Measurements from ENCODE around the gene SPATA20. TPM values are rescaled to one million over a fixed set of nuclear protein-coding genes. Genes with fewer than 3 reads are reported as not detected.

The SPATA20 gene
- total and polyA plus RNA-seq, 8 donors: 26.9 to 80.8 (median 39.0) TPM

DNA sequence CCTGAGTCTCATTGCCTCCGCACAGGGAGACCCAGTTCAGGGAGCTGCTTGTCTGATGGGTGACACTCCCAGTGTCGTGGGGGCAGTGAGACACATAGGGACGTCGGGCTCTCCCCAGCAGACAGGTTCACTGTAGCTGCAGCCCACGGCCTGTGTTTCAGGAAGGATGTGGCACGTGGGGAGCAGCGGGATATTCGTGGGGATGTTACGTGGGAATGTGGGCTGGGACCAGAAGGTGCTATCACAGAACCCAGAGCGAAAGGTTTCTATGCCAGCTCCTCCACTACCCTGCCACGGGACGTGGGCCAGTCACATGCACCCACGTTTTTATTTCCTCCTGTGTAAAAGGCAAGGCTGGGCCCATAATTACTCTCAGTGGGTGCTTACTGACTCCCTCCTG lies 29.9 kb downstream of the SPATA20 start:
- FAIRE-seq: no peak
- no peaks in the 10 kb centered on the region for H3K27me3 ChIP-seq
- H3K4me3 ChIP-seq: no peak overlapping the region
- no peaks in the 10 kb centered on the region for H3K4me1 ChIP-seq
- H3K27ac ChIP-seq: no peak overlapping the region
- no peak for DNase-seq
- no peak for ATAC-seq
- no peaks in the 10 kb centered on the region for H3K9me3 ChIP-seq
- 85 to 90% methylated on average over 13 of the region's 13 CpGs for WGBS, 2 donors
- intact Hi-C loops (cut with DNase I): no loop called here
- H3K36me3 ChIP-seq: no peaks in the 10 kb centered on the region
- TF ChIP-seq, protein P1, sequence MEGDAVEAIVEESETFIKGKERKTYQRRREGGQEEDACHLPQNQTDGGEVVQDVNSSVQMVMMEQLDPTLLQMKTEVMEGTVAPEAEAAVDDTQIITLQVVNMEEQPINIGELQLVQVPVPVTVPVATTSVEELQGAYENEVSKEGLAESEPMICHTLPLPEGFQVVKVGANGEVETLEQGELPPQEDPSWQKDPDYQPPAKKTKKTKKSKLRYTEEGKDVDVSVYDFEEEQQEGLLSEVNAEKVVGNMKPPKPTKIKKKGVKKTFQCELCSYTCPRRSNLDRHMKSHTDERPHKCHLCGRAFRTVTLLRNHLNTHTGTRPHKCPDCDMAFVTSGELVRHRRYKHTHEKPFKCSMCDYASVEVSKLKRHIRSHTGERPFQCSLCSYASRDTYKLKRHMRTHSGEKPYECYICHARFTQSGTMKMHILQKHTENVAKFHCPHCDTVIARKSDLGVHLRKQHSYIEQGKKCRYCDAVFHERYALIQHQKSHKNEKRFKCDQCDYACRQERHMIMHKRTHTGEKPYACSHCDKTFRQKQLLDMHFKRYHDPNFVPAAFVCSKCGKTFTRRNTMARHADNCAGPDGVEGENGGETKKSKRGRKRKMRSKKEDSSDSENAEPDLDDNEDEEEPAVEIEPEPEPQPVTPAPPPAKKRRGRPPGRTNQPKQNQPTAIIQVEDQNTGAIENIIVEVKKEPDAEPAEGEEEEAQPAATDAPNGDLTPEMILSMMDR (IDR thresholded peaks at IDR 0.05): no peak

DNA sequence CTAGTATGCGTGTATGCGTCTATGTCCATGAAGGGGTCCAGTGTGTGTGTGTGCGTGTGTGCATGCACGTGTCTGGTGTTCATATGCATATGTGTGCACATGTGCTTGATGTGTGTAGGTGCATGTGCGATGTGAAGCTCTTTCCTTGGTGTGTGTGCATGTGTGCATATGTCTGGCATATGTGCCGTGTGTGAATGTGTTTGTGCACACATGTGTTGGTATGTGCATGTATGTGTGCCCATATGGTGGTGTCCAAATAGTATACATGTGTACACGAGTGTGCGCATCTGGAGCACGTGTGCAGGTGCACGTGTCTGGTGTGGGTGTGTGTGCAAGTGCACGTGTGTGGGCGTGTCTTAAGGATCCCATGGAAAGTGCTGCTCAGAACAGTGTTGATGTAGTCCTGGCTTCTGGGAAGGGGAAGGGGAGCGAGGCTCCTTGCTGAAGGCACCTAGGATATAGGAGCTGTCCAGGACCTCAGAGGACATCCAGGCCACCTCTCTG lies 30.5 kb downstream of the SPATA20 start:
- ATAC-seq: no peak
- no peak overlapping the region for H3K27ac ChIP-seq
- no peaks in the 10 kb centered on the region for H3K36me3 ChIP-seq
- H3K9me3 ChIP-seq: no peaks in the 10 kb centered on the region
- H3K4me3 ChIP-seq: no peak overlapping the region
- intact Hi-C loops (cut with DNase I): no loop called here
- no peak for DNase-seq
- no peak for FAIRE-seq
- 88 to 89% methylated on average over 13 of the region's 13 CpGs for WGBS, 2 donors
- TF ChIP-seq, protein P1 (IDR thresholded peaks at IDR 0.05): no peak
- no peaks in the 10 kb centered on the region for H3K4me1 ChIP-seq
- H3K27me3 ChIP-seq: no peaks in the 10 kb centered on the region

DNA sequence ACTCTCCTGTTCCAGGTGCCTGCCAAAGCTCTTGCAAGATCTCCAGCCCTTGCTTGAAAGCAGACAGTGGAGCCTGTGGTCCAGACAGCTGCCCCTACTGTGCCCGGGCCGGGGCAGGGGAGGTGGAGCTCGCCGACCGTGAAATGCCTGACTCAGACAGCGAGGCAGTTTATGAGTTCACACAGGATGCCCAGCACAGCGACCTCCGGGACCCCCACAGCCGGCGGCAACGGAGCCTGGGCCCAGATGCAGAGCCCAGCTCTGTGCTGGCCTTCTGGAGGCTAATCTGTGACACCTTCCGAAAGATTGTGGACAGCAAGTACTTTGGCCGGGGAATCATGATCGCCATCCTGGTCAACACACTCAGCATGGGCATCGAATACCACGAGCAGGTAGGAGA lies 31.2 kb downstream of the SPATA20 start:
- 86 to 93% methylated on average over 16 of the region's 16 CpGs for WGBS, 2 donors
- H3K9me3 ChIP-seq: no peaks in the 10 kb centered on the region
- no peak for FAIRE-seq
- H3K27ac ChIP-seq: no peak overlapping the region
- intact Hi-C loops (cut with DNase I): no loop called here
- ATAC-seq: no peak
- no peaks in the 10 kb centered on the region for H3K4me1 ChIP-seq
- H3K27me3 ChIP-seq: no peaks in the 10 kb centered on the region
- no peak for DNase-seq
- TF ChIP-seq, protein P1 (IDR thresholded peaks at IDR 0.05): no peak
- H3K36me3 ChIP-seq: no peaks in the 10 kb centered on the region
- H3K4me3 ChIP-seq: no peak overlapping the region

DNA sequence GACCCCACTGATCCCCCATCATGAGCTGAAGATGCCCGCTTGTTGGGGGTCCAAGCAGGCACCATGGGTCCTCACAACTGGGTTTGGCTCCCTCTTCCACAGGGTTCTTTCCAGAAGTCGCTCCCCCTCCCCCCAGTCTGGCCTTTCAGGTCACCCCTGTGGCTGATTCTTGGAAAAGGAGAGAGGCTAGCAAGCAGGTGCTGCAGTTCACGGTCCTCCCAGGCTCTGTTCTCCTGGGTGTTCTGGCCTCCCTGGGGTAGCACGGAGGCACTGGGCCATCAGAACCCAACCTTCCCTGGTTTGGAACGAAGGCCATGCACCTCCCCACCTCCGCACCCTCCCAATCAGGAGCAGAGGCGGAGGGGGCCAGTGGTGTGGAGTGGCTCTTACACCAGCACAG lies 32.4 kb downstream of the SPATA20 start:
- Histone ChIP-seq H3K4me3 (no peak overlapping the region), H3K4me1 (no peaks in the 10 kb centered on the region), H3K27me3 (no peaks in the 10 kb centered on the region), H3K36me3 (no peaks in the 10 kb centered on the region), H3K9me3 (no peaks in the 10 kb centered on the region), H3K27ac (no peak overlapping the region)
- ATAC-seq (peak in 2 of 4 donors; percentile 58 to 68), FAIRE-seq (no peak), DNase-seq (peak in 1 of 6 donors; percentile 41)
- TF ChIP-seq, protein P1 (IDR thresholded peaks at IDR 0.05): no peak
- intact Hi-C loops (cut with DNase I): no loop called here
- WGBS, 2 donors: 59 to 60% methylated on average over 7 of the region's 7 CpGs

DNA sequence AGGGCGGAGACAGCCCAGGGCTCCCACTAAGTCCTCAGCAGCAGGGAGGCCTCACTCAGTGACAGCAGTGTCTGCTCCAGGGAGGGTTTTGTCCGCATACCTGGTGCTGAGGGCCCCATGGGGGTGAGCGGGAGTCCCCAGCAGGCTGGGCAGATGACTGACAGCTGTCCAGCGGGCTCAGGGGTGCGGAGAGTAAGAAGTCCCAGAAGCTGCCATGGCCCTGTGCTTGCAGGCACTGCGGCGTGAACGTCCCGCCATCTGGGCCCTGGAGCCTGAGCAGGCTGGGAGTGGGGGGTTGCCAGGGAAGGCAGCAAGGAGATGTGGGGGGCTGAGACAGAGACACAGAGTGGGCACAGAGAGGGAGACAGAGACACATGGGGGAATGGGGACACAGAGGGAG lies 33.7 kb downstream of the SPATA20 start:
- DNase-seq (no peak), FAIRE-seq (no peak), ATAC-seq (no peak)
- no peaks in the 10 kb centered on the region for H3K27me3 ChIP-seq
- no peak overlapping the region for H3K27ac ChIP-seq
- no peaks in the 10 kb centered on the region for H3K36me3 ChIP-seq
- intact Hi-C loops (cut with DNase I): no loop called here
- no peaks in the 10 kb centered on the region for H3K4me1 ChIP-seq
- no peaks in the 10 kb centered on the region for H3K9me3 ChIP-seq
- TF ChIP-seq, protein P1 (IDR thresholded peaks at IDR 0.05): no peak
- WGBS, 2 donors: 95 to 99% methylated on average over 9 of the region's 9 CpGs
- no peak overlapping the region for H3K4me3 ChIP-seq

Data from pancreas (tissue), 10 donors.